Measurements from ENCODE around the gene FXYD6.

DNA sequence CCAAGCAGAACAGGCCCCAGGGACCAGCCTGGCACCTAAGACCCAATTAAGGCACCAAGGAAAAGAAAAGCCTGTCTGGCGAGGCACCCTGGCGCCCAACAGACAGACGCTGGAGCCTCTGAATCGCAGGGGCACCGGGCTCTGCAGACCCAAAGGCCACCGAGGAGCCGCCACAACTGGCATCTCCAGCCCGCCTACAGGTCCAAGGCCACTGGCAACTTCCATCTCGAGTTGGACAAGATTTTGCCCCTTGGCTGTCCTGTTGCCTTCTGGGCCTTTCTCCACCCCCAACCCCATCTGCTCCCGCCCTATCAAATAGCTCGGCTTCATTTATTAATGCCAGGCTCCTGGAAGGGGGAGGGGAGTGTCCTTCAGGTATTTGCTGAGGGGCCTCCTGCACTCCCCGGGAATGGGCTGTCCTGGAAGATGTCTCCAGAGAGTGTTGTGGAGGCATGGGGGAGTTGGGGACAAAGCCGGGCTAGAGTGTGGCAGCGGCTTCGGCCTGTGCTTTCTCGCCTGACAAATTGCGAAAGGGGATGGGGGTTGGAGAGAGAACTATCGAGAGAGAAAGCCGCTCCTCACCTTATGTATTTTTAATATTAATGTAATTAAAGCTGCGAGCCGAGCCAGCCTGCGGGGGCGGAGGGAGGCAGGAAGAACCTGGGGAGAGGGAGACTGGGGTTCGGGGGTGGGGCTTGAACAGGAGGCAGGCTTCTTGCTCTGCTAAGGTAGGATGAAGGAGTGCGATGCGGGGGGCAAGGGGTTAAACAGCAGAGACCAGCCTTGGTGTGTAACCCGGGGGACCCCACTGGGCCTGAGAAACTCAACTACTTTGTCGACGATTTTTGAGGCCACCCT lies 81.5 kb downstream of the FXYD6 start:
- TF ChIP-seq EZH2 (IDR thresholded peaks at IDR 0.05): no peak
- TF ChIP-seq POLR2AphosphoS5 (IDR thresholded peaks at IDR 0.05; ENCODE audit: borderline replicate concordance, low read depth, low read length): no peak
- TF ChIP-seq FOXP2 (optimal IDR thresholded peaks at IDR 0.05; ENCODE audit: control extremely low read depth, extremely low read length, insufficient read depth): no peak
